Measurements from ENCODE around the gene RTBDN.

DNA sequence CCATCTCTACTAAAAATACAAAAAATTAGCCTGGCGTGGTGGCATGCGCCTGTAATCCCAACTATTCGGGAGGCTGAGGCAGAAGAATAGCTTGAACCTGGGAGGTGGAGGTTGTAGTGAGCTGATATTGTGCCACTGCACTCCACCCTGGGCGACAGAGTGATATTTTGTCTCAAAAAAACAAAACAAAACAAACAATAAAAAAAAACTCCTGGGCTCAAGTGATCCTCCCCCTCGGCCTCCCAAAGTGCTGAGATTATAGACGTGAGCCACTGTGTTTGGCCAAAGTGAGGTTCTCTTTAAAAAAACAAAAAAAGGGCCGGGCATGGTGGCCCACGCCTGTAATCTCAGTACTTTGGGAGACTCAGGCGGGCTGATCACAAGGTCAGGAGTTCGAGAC lies 46.9 kb downstream of the RTBDN start:
- TF ChIP-seq, protein P1, sequence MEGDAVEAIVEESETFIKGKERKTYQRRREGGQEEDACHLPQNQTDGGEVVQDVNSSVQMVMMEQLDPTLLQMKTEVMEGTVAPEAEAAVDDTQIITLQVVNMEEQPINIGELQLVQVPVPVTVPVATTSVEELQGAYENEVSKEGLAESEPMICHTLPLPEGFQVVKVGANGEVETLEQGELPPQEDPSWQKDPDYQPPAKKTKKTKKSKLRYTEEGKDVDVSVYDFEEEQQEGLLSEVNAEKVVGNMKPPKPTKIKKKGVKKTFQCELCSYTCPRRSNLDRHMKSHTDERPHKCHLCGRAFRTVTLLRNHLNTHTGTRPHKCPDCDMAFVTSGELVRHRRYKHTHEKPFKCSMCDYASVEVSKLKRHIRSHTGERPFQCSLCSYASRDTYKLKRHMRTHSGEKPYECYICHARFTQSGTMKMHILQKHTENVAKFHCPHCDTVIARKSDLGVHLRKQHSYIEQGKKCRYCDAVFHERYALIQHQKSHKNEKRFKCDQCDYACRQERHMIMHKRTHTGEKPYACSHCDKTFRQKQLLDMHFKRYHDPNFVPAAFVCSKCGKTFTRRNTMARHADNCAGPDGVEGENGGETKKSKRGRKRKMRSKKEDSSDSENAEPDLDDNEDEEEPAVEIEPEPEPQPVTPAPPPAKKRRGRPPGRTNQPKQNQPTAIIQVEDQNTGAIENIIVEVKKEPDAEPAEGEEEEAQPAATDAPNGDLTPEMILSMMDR (IDR thresholded peaks at IDR 0.05) = no peak
- TF ChIP-seq EP300 (IDR thresholded peaks at IDR 0.05; ENCODE audit: low read depth) (no peak), POLR2A (IDR thresholded peaks at IDR 0.05) (no peak), POLR2AphosphoS5 (IDR thresholded peaks at IDR 0.05) (no peak)

All from transverse colon (tissue), 4 donors.